ENCODE results near the gene ASXL3.

GRCh38 chr18:33708876-33709275, 130.9 kb downstream of the ASXL3 start:
- TF ChIP-seq EZH2 (IDR thresholded peaks at IDR 0.05; ENCODE audit: low read length, unreplicated experiment): no peak
- TF ChIP-seq, protein P1, sequence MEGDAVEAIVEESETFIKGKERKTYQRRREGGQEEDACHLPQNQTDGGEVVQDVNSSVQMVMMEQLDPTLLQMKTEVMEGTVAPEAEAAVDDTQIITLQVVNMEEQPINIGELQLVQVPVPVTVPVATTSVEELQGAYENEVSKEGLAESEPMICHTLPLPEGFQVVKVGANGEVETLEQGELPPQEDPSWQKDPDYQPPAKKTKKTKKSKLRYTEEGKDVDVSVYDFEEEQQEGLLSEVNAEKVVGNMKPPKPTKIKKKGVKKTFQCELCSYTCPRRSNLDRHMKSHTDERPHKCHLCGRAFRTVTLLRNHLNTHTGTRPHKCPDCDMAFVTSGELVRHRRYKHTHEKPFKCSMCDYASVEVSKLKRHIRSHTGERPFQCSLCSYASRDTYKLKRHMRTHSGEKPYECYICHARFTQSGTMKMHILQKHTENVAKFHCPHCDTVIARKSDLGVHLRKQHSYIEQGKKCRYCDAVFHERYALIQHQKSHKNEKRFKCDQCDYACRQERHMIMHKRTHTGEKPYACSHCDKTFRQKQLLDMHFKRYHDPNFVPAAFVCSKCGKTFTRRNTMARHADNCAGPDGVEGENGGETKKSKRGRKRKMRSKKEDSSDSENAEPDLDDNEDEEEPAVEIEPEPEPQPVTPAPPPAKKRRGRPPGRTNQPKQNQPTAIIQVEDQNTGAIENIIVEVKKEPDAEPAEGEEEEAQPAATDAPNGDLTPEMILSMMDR (conservative IDR thresholded peaks at IDR 0.05; ENCODE audit: low read depth, low read length): no peak
